Activated CD4-positive, alpha-beta T cell treated with anti-CD3 and anti-CD28 coated beads, Interleukin-2, amount 50 U/mL, for 1 hour (primary cell): ENCODE measurements around the gene PAX8.
"Not testable (repeated sequence)": the region's sequence is repeated elsewhere in the genome, so short reads cannot be mapped to it uniquely, and the experiment has no call there.

Source experiments
- DNase-seq: peaks from one replicate; pipeline ENCODE4 v3.0.0-alpha.2; 2020

PAX8 gene

GRCh38 chr2:113278742-113279139 lies at the start of gene PAX8:
PAX8 (minus strand) TSS chr2:113278921; CDS start chr2:113278394, 527 bp downstream.
- no peak for DNase-seq

- no peak for DNase-seq
These were observed 49.3 kb upstream of the PAX8 start for GRCh38 chr2:113328043-113328442.

- not testable (repeated sequence) for DNase-seq
These were observed 46.5 kb upstream of the PAX8 start for GRCh38 chr2:113325161-113325731.

GRCh38 chr2:113324684-113325160 lies 46.0 kb upstream of the PAX8 start:
- DNase-seq = peak; percentile 46

GRCh38 chr2:113323129-113323528 lies 44.4 kb upstream of the PAX8 start:
- DNase-seq = not testable (repeated sequence)

GRCh38 chr2:113320106-113320505 lies 41.4 kb upstream of the PAX8 start:
- not testable (repeated sequence) for DNase-seq

GRCh38 chr2:113318941-113319340 lies 40.2 kb upstream of the PAX8 start:
- not testable (repeated sequence) for DNase-seq

GRCh38 chr2:113316085-113316484 lies 37.4 kb upstream of the PAX8 start:
- no peak for DNase-seq

GRCh38 chr2:113314663-113315062 lies 35.9 kb upstream of the PAX8 start:
- DNase-seq = not testable (repeated sequence)

GRCh38 chr2:113314176-113314575 lies 35.5 kb upstream of the PAX8 start:
- not testable (repeated sequence) for DNase-seq

GRCh38 chr2:113311781-113312180 lies 33.1 kb upstream of the PAX8 start:
- DNase-seq = not testable (repeated sequence)

- DNase-seq = not testable (repeated sequence)
These were observed 32.5 kb upstream of the PAX8 start for GRCh38 chr2:113311191-113311590.

GRCh38 chr2:113309655-113310387 lies 31.1 kb upstream of the PAX8 start:
- DNase-seq = no peak

GRCh38 chr2:113308784-113309183 lies 30.1 kb upstream of the PAX8 start:
- not testable (repeated sequence) for DNase-seq

GRCh38 chr2:113306207-113306606 lies 27.5 kb upstream of the PAX8 start:
- not testable (repeated sequence) for DNase-seq

GRCh38 chr2:113305749-113306148 lies 27.0 kb upstream of the PAX8 start:
- DNase-seq = not testable (repeated sequence)

GRCh38 chr2:113305146-113305545 lies 26.4 kb upstream of the PAX8 start:
- no peak for DNase-seq

GRCh38 chr2:113304702-113305101 lies 26.0 kb upstream of the PAX8 start:
- no peak for DNase-seq

- not testable (repeated sequence) for DNase-seq
These were observed 23.7 kb upstream of the PAX8 start for GRCh38 chr2:113302216-113302980.

GRCh38 chr2:113300281-113300680 lies 21.6 kb upstream of the PAX8 start:
- no peak for DNase-seq

- no peak for DNase-seq
These were observed 19.5 kb upstream of the PAX8 start for GRCh38 chr2:113298176-113298575.

GRCh38 chr2:113297590-113297989 lies 18.9 kb upstream of the PAX8 start:
- DNase-seq = peak; percentile 14

- DNase-seq = no peak
These were observed 12.5 kb upstream of the PAX8 start for GRCh38 chr2:113291191-113291590.
